HG02642 (cell line): ENCODE results near the gene ATP6V1F.
"Not testable (repeated sequence)": the region's sequence is repeated elsewhere in the genome, so short reads cannot be mapped to it uniquely, and the experiment has no call there.

ENCODE experiments used
- ATAC-seq: cut with Tn5 transposase; IDR thresholded peaks from one replicate; pipeline ENCODE4 v1.9.1; 2021; ENCODE audit warnings: mild to moderate bottlenecking; ENCODE audit not compliant: unreplicated experiment, poor library complexity

ATP6V1F gene

DNA sequence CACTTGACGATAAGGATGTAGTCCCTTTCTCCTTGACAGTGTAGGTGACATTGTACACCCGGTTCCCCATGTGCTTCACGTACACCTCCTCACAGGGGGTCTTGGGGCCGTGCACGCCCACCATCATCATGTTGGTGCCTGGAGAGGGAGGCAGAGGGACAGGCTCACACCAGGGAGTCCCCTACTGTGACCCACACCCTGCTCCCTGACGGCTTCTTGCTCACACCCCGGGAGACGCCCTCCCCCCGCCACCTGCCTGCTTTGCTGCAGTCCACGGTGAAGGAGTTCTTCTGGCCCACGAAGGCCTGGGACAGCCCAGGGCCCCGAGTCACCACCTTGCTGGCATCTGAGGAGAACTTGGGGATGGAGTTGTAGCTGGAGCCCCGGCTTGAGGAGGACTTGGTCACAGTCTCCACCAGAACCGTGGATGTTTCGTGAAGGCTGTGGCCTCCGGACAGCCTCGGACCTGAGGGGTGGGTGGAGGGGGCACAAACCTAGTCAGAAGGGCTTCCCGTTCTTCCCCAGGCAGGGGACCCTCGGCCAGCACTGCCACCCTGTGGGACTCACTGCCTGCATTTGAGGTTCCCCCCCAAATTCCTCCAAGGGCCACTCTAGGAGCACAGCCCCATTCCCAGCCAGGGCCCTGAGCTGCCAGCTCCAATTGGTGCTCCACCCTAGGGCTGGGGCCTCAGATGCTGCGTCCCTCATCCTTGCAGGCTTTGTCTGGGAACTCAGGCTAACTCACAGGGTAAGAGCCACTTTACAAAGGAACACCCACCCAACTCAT is 50.2 kb downstream of the ATP6V1F start:
- ATAC-seq, result not testable (repeated sequence)

DNA sequence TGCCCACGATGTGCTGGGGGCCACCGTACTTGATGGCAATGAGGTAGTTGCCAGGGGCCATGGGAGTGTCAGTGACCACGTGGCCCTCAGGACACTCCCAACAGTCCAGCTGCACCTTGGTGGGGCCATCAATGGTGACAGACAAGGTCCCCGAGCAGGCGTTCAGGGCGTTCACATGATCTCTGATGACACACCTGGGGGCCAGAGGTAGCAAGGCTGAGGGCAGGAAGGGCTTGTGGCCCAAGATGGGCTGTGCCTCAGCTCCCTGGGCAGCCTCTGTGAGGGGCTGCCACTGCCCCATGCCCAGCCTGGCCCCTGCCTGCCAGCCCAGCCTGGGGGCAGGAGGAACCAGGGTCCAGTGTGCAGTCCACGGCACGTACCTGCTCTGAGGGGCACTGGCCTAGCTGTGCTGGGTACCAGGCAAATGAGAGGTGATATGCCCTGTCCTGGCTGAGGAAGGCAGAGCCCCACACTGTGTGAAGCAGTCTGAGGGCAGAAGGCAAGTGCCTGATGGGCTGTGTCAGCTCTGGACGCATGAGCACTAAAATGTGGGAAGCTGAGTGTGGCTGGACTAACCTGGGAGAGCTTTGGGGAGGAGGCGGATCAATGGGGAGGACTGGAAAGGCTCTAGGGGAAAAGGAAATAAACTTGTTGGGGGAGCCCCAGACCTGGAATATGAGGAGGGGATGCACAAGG is 51.4 kb downstream of the ATP6V1F start:
- no peak for ATAC-seq

DNA sequence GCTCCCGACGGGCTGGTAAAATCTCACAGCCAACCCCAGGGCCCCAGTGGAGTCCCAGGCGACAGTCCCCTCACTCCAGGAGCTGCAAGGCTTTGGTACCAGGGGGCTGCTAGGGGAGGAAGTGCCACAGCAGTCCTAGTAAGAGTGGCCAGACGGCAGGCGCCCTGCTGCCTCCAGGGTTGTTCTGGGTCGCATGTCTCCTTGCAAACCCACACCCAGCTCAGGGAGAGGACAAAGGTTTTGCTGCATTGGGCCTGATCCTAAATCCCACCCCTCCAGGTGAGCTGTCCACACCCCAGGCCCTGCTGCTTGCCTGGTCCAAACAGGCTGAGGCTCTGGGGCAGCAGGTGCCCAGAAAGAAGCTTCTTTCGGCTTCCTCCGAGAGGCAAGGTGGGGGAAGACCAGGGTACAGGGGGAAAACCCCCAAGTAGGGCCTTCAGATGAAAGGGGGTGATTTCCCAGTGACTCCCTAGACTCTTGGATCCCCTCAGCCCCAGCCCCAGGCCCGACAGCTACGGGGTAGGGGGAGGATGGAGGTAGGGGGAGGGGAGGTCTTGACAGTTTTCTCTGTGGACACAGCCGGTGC is 52.0 kb downstream of the ATP6V1F start:
- no peak for ATAC-seq

DNA sequence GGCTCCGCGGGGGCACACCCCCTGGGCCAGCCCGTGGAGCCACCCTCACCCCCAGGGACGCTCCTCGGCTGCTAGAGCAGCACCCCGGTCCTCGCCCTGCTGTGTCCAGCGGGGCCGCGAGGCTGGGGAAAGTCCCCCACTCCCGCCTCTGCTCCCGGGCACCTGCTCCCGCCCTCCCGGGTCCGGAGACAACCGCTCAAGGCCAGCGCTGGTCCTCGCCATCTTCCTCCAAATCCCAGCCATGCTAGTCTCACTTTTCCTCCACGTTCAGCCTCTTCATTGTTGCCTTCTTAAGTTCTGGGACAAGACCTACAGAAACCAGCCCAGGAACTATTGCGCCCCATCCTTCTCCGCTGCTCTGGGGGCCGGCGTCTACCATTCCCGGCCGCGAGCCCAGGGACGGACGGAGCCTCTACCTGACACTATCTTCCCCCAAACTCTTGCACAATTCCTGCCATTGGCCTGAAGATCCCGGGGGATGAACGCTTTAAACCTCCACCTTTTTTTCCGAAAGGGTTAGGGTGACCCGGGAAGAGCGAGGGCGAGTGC is 52.7 kb downstream of the ATP6V1F start:
- ATAC-seq, result no peak
